ENCODE results near the gene CISTR.

DNA sequence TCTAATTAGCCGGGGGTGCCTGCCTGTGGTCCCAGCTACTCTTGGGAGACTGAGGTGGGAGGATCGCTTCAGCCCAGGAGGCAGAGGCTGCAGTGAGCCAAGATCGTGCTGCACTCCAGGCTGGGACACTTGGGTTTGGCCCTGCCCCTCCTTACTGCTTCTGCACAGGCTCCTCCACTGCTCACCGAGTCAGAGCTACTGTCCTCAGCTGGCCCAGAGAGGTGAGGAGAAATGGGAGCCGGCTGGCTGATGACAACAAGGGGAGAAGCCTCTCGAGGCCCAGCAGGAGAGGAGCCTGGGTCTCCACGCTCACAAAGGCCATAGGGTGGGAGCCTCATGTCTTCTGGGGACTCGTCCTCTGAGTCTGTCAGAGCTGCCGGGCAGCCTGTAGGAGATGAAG lies 38.3 kb downstream of the CISTR start:
- TF ChIP-seq EZH2 (IDR thresholded peaks at IDR 0.05), result no peak
- no peak for TF ChIP-seq POLR2AphosphoS5 (IDR thresholded peaks at IDR 0.05; ENCODE audit: borderline replicate concordance, low read depth, low read length)
- TF ChIP-seq FOXP2 (optimal IDR thresholded peaks at IDR 0.05; ENCODE audit: control extremely low read depth, extremely low read length, insufficient read depth), result no peak

All from SK-N-MC (cell line).